SH-SY5Y (cell line): Measurements from ENCODE around the gene FREM1.

Experiments
- GATA2 ChIP-seq: IDR thresholded peaks from 2 replicates; pipeline ENCODE4 v1.6.1; 2011; ENCODE audit warnings: mild to moderate bottlenecking, low read depth, low read length
- GATA3 ChIP-seq: IDR thresholded peaks from 2 replicates; pipeline ENCODE4 v1.6.1; 2011; ENCODE audit warnings: low read depth, mild to moderate bottlenecking, low read length, moderate library complexity

- TF ChIP-seq GATA3 (no peak), GATA2 (no peak)
Observed at GRCh38 chr9:14939378-14939777, 29.1 kb upstream of the FREM1 start.
